Kidney (tissue), 14 donors: ENCODE measurements around the gene RAB11A. TPM values are rescaled to one million over a fixed set of nuclear protein-coding genes. Genes with fewer than 3 reads are reported as not detected.
"Not testable (repeated sequence)": the region's sequence is repeated elsewhere in the genome, so short reads cannot be mapped to it uniquely, and the experiment has no call there.

Source experiments
- DNase-seq, 5 donors: peaks; one replicate each; pipeline ENCODE4 v3.0.0-alpha.2; 2013 to 2020
- FAIRE-seq: peaks from 2 replicates; lab custom pipeline; 2012; peaks lifted over from hg19 to GRCh38; lab: Jason Lieb, UNC
- H3K27ac ChIP-seq, 2 donors: one replicate each; pipeline ENCODE4 v1.7.0; 2013; ENCODE audit warnings: low read depth in 2 of 2, low read length in 2 of 2, inconsistent platforms in 1 of 2
- H3K27me3 ChIP-seq: one replicate; pipeline ENCODE4 v1.7.1; 2013; ENCODE audit warnings: low read length, inconsistent platforms; ENCODE audit not compliant: control insufficient read depth, insufficient read depth
- H3K36me3 ChIP-seq, 3 donors: one replicate each; pipeline versions ENCODE4 v1.7.0 to v1.7.1; 2013; ENCODE audit warnings: low read length in 3 of 3, control low read depth in 1 of 3, inconsistent platforms in 1 of 3; ENCODE audit not compliant: insufficient read depth in 3 of 3, control insufficient read depth in 2 of 3
- H3K4me1 ChIP-seq, 3 donors: one replicate each; pipeline versions ENCODE4 v1.7.0 to v1.7.1; 2013; ENCODE audit warnings: low read length in 3 of 3, inconsistent platforms in 1 of 3, low read depth in 1 of 3; ENCODE audit not compliant: control insufficient read depth in 2 of 3, insufficient read depth in 2 of 3
- H3K4me3 ChIP-seq, 3 donors: one replicate each; pipeline versions ENCODE4 v1.7.0 to v1.8.1; 2013; ENCODE audit warnings: low read length in 3 of 3, control low read depth in 1 of 3, inconsistent platforms in 1 of 3
- H3K9ac ChIP-seq, 3 donors: one replicate each; pipeline versions ENCODE4 v1.7.0 to v1.7.1; 2013; ENCODE audit warnings: low read length in 3 of 3, control low read depth in 1 of 3, inconsistent platforms in 1 of 3
- H3K9me3 ChIP-seq, 3 donors: one replicate each; pipeline versions ENCODE4 v1.7.0 to v1.7.1; 2013; ENCODE audit warnings: low read length in 3 of 3, control low read depth in 1 of 3, inconsistent platforms in 1 of 3; ENCODE audit not compliant: control insufficient read depth in 2 of 3, insufficient read depth in 1 of 3
- intact Hi-C: fragments of 100-400 bp; cut with DNase I; formaldehyde crosslinking; loops from one replicate; pipeline ENCODE4 v1.11.1; 2022
- polyA plus RNA-seq: library from polyadenylated mRNA; stranded (reverse); fragments of 350-450 nt; fragmentation: Illumina TruSeq; extraction: RNeasy Lipid Tissue Mini Kit (QIAGEN cat#74804); gene quantifications from one replicate; pipeline ENCODE4 v1.2.3, GENCODE V29; 2014; ENCODE audit warnings: low read depth, low replicate concordance; ENCODE audit not compliant: insufficient read depth
- total RNA-seq: library from RNA; stranded (reverse); fragmentation: NEBNext Ultra II Directional; extraction: Animal tissue kit (Norgen Biotek cat#: 25700); gene quantifications from one replicate; pipeline ENCODE4 v1.2.1, GENCODE V29; 2021
- TF ChIP-seq, protein P1 (sequence below): IDR thresholded peaks from 3 replicates; pipeline ENCODE4 v1.5.1; 2012; ENCODE audit warnings: mild to moderate bottlenecking, moderate library complexity, borderline replicate concordance; ENCODE audit not compliant: insufficient read depth; ENCODE audit errors: extremely low read depth
- donor health status: control.
- donor health status: control.
- donor health status: control.
- donor health status: control.
- donor health status: control.
- donor health status: DM: yes; HTN: yes; CAD: no.
- donor health status: Normal renal cell carcinoma (clear cell type).

Gene RAB11A
- total and polyA plus RNA-seq, 2 donors from 2014 or later, result 216 to 249 TPM

DNA sequence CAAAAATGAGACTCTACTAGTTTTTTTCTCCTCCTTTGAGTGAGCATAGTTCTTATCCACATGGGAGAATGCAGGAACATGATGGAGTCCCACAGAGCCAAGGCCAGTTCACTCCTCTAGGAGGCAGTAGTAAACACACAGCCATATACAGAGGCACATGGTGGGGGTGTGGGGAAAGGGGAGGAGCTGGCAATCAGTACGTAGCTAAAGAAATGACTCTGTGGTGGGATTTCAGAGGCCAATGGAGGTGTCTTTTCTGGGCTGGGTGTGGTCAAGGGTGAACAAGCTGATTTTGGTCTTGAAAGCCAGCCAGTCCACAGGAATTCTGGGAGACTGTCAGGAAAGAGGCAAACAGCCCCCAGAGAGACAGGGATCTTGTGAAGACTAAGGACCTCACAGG is 6.6 kb upstream of the RAB11A start:
- Histone ChIP-seq H3K27me3 (no peaks in the 10 kb centered on the region), H3K36me3 (no peaks in the 10 kb centered on the region), H3K27ac (no peak overlapping the region), H3K9me3 (no peaks in the 10 kb centered on the region), H3K4me3 (no peak overlapping the region), H3K4me1 (peaks cover 0 to 2% (median 0%) of the 10 kb centered on the region in 3 donors), H3K9ac (no peak overlapping the region)
- intact Hi-C loops, result no loop called here
- DNase-seq, result peak in 2 of 5 donors; percentile 35 to 40
- FAIRE-seq, result no peak
- TF ChIP-seq, protein P1, sequence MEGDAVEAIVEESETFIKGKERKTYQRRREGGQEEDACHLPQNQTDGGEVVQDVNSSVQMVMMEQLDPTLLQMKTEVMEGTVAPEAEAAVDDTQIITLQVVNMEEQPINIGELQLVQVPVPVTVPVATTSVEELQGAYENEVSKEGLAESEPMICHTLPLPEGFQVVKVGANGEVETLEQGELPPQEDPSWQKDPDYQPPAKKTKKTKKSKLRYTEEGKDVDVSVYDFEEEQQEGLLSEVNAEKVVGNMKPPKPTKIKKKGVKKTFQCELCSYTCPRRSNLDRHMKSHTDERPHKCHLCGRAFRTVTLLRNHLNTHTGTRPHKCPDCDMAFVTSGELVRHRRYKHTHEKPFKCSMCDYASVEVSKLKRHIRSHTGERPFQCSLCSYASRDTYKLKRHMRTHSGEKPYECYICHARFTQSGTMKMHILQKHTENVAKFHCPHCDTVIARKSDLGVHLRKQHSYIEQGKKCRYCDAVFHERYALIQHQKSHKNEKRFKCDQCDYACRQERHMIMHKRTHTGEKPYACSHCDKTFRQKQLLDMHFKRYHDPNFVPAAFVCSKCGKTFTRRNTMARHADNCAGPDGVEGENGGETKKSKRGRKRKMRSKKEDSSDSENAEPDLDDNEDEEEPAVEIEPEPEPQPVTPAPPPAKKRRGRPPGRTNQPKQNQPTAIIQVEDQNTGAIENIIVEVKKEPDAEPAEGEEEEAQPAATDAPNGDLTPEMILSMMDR, result peak; percentile 30

DNA sequence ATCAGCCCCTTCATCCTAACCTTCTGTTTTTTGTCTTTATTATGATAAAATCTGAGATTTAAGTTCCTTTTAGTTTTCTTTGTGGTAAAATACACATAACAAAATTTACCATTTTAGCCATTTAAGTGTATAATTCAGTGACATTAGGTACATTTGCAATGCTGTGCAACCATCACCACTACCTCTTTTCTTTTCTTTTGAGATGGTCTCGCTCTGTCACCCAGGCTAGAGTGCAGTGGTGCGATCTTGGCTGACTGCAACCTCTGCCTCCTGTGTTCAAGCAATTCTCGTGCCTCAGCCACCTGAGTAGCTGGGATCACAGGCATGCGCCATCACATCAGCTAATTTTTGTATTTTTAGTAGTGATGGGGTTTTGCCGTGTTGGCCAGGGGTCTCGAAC is 6.2 kb upstream of the RAB11A start:
- Histone ChIP-seq H3K9ac (no peak overlapping the region), H3K27me3 (no peaks in the 10 kb centered on the region), H3K4me3 (no peak overlapping the region), H3K9me3 (no peaks in the 10 kb centered on the region), H3K27ac (no peak overlapping the region), H3K36me3 (no peaks in the 10 kb centered on the region), H3K4me1 (no peaks in the 10 kb centered on the region)
- FAIRE-seq (no peak), DNase-seq (no peak)
- intact Hi-C loops, result no loop called here
- TF ChIP-seq, protein P1, result no peak

DNA sequence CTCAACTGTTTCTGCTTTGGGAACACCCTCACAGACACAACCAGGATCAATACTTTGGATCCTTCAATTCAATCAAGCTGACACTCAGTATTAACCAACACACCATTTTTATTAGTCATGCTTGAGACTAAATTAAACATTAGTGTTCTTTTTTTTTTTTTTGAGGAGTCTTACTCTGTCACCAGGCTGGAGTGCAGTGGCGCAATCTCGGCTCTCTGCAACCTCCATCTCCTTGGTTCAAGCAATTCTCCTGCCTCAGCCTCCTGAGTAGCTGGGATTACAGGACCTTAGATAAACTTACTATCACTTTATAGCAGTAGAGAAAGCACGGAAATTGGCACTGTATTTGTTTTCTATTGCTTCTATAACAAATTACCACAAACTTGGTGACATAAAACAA is 2.0 kb upstream of the RAB11A start:
- Histone ChIP-seq H3K27ac (no peak overlapping the region), H3K36me3 (no peaks in the 10 kb centered on the region), H3K9me3 (no peaks in the 10 kb centered on the region), H3K4me1 (peaks cover 0 to 4% (median 0%) of the 10 kb centered on the region in 3 donors), H3K9ac (no peak overlapping the region), H3K27me3 (no peaks in the 10 kb centered on the region), H3K4me3 (no peak overlapping the region)
- intact Hi-C loops, result no loop called here
- TF ChIP-seq, protein P1, result no peak
- FAIRE-seq (no peak), DNase-seq (no peak)

DNA sequence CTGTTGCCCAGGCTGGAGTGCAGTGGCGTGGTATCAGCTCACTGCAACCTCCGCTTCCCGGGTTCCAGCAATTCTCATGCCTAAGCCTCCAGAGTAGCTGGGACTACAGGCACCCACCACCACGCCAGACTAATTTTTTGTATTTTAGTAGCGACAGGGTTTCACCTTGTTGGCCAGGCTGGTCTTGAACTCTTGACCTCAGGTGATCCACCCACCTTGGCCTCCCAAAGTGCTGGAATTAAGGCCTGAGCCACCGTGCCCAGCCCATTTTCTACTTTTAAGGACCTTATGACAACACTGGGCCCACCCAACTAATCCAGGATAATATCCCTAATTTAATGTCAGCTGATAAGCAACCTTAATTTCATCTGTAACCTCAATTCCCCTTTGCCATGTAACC is 1.4 kb upstream of the RAB11A start:
- H3K4me3 ChIP-seq, intact Hi-C loops, H3K9me3 ChIP-seq, DNase-seq, FAIRE-seq, H3K27ac ChIP-seq, H3K27me3 ChIP-seq, H3K36me3 ChIP-seq, H3K9ac ChIP-seq, H3K4me1 ChIP-seq: not testable (repeated sequence)
